ENCODE results near the gene SEMA7A.
A peak's percentile ranks its signal among the peaks of the same experiment; 100 is the strongest.

Gene SEMA7A

DNA sequence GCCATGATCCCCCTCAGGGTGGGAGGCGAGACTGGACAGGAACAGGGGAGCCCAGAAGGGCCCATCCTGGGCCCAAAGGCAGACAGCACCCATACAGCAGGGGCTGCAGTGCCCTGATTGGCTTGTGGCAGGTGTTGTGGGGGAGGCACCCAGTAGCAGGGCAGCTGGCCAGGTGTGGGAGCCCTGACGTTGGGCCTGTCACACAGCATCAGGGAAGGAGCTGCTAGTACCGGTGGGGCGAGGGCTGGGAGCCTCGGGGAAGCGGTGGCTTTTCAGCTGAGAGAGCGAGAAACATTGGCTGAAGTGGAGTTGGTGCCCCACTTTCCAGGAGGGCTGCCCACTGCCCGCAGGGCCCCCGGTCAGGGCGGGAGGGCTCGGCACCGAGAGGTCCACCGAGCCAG lies 46.6 kb downstream of the SEMA7A start:
- no peak for DNase-seq (ENCODE audit: low spot score)

DNA sequence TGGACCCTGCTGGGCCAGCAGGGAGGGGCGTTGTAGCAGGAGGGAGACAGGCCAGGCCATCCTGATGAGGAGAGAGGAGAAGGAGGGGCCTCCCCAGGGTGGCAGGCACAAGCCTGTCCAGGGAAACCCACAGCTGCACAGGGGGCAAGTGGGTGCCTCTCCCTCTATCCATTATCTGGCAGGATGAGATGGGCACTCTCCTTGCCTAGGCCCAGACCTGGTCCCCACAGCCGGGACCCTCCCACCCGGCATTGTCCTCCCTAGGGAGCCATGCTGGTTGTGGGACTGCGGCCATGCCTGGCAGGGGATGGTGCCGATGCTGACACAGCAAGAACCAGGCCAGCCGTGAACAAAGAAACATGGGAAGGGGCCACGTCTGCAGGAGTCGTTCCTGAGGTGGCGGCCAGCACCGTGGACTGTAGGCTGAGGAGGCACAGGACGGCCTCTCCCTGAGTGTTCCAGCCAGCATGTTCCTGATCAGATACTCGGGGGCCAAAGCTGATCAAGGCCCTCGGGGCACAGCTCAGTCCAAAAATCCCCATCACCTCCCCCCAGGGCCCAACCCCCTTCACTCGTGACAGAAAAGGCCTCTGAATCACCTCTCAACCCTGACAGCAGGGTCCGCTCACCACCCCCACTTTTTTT lies 47.1 kb downstream of the SEMA7A start:
- no peak for DNase-seq (ENCODE audit: low spot score)

DNA sequence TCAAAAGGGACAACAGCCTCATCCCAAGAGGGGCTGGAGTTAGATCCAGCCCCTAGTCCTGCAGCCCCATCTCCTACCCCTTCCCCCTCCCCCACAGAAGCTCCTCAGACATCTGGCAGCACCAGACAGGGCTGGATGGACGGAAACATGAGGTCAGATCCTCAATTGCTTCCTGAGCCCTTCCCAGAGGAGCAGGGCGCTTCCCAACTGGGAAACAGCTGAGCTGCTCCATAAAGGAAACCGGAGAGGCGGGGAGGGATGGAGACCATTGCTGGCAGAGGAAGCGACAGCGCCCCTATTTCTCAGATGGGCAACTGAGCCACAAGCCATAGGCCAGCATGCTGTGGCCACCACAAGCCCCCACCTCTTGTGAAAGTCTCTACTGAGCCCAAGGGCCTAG lies 48.0 kb downstream of the SEMA7A start:
- DNase-seq (ENCODE audit: low spot score) = no peak

DNA sequence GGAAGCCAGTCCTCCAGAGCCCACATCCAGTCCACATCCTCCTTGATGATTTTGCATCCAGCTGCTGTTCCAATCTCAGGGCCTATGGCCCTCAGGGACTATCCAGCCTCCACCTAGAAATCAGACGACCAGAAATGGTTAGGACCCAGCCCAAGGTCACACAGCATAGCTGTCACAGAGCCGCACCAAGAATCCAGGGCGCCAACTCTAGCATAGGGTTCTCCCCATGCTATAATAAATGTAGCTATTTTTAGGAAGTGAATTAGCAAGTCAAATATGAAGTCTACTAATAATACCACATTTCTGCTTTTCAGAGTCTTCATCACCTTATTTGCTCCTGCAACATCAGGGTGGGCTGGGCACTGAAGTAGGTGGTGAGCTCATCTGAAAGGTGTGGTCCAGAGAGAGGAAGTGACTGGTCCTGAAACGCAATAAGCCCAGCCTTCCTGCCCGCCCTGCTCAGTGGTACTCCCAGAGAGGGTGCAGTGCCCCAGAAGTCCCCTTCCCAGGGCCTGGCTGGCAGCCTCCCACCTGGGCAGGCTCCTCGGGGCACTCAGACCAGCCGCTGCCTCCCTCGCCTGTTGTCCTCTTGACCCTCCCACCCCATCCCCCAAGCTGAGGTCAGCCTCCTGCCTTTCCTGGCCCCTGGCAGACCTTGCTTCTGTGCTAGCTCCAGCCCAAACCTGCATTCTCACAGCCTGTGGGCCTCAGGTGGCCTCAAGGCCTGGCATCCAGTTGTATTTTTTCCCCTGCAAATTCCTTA lies 48.7 kb downstream of the SEMA7A start:
- peak; percentile 56 for DNase-seq (ENCODE audit: low spot score)

DNA sequence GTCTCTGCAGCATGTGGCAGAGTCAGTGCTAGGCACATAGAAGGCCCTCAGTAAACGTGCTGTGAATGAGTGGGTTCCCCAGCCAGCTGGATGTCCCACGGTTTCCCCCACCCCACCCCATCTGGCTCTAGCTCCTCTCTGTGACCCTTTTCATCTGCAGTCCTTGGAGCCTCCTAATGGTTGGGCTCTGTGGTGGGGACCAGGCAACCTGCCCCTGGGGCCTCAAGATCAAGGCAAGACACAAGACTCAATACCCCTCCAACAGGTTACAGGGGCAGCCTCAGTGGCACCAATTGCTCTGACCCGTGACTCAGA lies 49.2 kb downstream of the SEMA7A start:
- DNase-seq (ENCODE audit: low spot score) = no peak

DNA sequence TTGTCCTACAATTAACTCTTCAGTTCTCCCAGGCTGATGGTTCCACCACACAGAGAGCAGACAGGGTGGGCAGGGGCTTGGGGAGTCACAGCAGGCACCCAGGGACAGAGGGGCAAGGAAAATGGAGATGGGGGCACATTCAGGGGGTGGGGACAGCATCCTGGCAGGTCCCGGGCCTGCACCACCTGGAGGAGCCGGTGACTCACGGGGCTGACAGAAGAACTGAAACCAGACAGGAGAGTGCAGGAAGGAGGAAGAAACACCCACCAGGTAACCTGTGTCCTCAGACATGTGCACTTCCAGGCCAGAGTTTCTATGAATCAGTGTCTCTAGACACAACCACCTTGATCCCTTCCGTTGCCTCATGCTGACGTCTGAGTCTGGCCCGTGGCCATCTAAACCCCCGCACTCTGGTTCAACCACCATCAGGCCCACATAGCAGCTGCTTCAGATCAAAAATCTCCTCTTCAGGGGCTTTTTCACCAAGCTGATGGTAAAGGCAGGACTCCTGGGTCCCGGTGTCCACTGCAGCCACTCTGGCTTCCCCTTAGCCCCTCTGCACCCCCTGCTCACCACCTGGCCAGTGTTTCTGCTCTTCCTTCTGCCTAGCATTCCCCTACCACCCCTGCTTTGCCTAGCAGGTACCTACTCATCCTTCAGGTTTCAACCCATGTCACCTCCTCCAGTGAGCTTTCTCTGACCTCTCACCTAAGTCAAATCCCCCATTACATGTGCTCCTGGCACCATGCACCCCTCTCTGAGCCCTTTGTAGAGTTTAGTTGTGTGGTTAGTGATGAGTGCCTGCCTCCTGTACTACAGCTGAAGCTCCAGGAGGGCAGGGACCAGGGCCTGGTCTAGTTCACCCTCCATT lies 49.8 kb downstream of the SEMA7A start:
- DNase-seq (ENCODE audit: low spot score) = peak; percentile 58

DNA sequence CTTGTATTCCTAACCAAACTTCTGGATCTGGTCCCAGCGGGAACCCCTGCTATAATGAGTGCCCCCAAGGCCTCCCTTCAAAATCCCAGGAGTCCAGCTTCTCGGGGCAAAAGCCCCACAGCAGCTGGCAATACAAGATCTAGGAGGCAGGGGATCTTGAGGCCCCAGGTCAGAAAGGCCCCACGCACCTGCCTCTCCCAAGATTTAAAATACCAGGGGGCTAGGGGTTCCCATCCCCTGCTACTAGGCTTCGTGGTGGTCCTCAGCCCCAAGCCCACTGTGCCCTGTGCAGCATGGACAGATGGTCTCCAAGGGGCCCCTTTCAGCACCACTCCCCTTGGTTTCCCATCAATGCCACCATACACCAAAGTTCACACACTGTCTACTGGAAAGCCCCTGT lies 50.5 kb downstream of the SEMA7A start:
- no peak for DNase-seq (ENCODE audit: low spot score)

DNA sequence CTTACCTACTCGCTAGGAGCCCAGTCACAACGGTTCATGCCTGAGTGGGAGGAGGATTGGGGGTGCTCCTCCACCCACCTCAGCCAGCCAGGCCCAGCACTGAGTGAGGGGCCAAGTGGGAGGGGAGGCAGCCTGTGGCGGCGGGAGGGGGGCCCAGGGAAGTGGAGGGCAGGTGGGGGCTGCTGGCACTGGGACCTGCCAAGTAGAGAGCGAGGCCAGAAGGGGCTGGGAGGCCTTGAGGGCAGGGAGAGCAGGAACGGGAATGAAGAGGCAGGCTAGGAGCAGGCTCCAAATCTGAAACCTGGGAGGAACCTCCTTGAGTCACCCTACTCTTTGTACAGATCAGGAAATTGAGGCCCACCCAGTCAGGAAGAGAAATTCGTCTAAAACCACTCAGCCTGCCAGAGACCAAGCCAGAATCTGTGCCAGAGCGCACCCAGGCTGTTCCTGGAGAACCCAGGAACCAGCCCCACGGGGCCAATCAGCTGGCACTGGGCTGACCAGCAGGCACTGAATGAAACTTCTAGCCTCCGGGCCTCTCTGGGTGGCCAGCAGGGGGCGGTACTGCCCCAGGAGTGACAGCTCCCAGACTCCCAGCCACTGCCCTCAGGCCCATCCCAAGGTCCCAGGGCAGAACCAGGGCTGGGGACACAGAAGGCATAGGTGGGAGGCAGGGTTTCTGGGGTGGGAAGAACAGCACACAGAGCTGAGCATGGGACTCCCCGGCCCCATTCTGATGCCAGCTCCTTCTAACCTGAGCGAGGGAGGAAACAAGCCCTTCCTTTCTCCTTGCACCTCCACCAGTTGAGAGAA lies 51.5 kb downstream of the SEMA7A start:
- peak; percentile 76 for DNase-seq (ENCODE audit: low spot score)

DNA sequence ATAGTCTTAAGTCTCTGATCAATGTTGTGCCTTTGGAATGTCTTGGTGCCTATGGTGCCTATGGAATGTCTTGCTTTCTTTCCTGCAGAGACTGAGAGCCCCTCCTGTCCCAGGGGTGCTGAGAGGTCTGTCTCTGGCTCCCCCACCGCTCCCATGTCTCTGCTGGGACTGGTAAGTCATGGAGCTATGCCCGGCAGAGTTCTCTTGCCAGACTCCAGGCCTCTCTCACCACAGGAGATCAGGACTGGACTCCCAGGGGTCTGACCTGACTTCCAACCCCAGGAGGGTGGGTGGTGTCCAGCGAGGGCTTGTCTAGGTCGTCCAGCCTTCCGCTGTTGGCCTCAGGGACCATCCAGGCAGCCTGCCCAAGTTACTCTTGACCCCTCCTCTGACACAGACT lies 52.3 kb downstream of the SEMA7A start:
- no peak for DNase-seq (ENCODE audit: low spot score)

DNA sequence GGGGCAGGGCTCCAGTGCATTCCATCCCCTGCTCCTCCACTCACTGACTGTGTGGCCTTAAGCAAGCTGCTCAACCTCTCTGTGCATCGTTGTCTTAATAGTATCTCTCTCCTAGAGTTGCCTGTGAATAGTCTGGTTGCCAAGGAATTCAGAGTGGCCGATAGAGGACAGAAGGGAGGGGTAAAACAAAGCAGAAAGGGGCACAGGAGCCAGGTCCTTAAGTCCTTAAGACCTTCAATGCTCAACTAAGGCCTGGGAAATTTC lies 52.6 kb downstream of the SEMA7A start:
- DNase-seq (ENCODE audit: low spot score) = no peak

DNA sequence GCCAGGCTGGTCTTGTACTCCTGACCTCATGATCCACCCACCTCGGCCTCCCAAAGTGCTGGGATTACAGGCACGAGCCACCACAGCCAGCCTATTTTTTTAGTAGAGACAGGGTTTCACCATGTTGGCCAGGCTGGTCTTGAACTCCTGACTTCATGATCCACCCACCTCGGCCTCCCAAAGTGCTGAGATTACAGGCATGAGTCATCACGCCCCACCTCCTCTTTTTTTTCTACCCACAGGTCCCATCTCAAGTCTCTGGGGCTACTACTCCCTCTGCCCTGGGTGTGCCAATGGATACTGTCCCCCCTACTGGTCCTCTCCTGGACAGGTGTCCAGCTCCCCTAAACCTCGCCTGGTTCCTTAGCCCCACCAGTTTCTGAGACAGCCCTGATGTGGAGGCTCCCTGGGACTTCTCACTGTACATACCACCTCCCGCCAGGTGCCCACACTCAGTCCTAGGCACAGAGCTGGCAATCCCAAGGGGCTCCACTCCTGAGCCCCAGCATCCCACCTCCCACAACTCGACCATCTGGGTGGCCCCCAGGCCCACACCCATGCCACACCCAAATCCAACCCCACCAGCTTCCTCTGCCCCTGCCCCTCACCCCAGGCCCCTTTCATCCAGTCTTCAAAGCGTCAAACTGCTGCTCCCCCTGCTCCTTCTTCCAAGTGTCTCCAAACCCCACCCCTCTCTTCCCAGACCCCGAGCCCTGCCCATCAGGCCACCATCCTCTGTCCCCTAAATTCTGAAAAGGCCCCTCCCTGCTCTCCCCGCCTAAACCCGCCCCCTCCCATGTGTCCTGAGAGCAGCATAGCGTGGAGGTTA lies 53.2 kb downstream of the SEMA7A start:
- DNase-seq (ENCODE audit: low spot score) = no peak

DNA sequence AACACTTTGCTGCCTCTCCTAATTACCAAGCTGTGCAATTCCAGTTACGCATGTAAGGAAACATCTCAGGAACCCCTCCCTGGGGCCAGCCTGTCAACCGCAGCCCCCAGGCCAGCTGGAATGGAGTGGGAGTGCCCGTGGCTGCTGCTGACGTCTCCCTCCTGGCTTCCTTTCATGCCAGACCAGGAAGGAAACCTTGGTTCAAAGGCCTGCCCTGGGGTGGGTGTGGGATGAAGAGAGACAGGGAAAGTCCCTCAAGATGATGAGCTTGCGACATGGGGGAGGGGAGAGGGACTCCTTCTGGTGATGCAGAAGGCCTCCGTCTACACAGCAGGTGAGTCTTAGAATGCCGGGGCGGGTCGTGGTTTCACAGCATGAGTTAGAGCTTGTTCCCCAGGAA lies 54.9 kb downstream of the SEMA7A start:
- no peak for DNase-seq (ENCODE audit: low spot score)

DNA sequence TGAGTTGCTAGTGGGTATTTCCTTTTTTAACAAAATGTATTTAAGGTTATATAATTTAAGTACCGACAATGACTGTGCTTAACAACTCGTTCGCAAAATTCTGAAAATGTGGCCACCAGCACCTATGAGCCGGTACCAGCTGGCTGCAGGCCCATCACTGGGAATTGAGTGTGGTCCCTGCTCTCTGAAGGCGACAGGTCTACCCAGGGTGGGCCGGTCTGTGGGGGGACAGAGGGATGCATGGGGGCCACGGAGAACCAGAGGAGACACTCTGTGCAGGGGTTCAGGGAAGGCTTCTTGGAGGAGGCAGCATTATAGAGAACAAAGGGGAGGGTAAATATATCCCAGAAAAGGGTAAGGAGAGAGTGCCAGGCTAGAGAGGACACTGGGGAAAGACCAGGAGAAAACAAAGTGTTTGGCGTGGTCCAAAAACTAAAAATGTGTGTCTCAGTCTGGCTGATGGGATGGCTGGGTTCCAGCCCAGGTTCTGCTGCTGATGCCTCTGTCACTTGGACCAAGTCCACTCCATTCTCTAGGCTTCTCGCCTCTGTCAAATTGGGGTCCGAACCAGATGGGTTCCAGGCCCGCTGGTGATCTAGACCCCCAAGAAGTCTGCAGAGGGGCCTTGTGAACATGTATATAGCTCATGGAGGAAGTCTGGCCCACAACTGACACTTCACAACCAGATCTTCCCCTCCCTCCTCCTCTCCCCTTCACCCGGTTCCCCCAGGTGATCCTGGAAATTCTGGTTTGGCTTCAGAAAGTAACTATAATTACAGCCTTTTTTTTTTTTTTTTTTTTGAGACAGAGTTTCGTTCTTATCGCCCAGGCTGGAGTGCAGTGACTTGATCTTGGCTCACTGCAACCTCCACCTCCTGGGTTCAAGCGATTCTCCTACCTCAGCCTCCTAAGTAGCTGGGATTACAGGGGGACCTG lies 55.7 kb downstream of the SEMA7A start:
- no peak for DNase-seq (ENCODE audit: low spot score)

DNA sequence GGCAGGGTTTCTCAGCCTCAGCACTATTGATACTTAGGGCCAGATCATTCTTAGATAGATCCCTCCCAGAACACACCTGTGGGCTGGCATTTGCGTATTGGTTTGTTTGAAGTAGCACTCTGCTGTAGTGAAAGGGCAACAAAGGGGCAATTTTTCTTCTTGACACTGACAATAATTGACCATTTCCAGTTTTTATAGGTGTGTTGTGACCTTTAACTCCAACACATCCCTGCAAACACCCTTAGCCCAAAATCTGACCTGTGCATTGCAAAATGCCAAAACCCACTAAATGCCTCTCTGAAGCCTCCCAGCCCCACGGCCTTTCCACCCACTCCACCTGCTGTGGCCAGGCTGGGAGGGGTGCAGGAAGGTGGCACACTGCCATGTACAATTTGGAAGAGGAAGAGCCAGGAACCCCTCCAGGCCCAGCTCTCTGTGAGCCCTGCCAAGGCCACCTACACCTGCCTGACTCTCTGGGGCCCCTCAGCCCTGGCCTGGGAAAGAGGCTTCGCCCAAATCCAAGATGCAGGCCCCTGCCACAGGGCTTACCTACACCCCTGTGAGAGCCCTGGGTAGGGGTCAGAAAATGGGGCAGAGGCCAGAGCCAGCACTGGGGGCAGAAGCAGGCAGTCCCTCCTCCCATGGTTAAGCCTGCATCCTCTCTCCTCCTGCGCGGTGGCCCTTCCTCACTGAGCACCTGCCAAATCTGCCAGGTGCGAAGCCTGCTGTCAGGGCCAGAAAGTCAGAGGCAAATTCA lies 56.8 kb downstream of the SEMA7A start:
- DNase-seq (ENCODE audit: low spot score) = no peak

DNA sequence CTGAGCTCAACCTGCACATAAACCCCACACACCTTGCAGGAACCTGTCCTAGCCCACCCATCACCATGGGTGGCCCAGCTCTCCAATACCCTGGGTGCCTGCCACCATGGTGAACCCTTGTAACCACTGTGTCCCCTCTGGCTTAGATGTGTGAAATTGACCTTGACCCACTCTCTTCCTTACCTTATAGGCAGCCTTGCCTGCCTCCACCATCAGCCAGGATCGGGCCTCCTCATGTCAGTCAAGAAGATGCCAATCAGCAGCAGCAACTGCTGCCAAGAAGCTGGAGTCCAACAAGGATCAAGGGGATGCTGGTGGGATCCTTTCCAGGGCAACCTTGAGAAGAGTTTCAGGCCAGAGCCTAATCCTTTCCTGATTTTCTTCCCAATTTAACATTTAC lies 57.5 kb downstream of the SEMA7A start:
- DNase-seq (ENCODE audit: low spot score) = no peak

DNA sequence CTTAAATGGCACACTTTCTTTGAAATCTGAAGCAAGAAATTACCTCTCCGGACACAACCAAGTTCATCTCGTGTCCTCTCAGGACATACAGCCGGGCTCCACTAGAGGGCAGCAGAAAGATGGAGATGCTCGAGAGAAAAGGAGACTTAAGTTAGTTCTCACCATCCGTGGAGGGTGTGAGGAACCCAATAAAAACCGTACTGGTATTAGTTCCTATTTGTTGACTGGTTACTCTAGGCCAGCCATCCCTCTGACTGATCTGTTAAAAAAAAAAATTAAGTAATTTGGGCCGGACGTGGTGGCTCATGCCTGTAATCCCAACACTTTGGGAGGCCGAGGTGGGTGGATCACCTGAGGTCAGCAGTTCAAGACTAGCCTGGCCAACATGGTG lies 58.5 kb downstream of the SEMA7A start:
- peak; percentile 87 for DNase-seq (ENCODE audit: low spot score)

DNA sequence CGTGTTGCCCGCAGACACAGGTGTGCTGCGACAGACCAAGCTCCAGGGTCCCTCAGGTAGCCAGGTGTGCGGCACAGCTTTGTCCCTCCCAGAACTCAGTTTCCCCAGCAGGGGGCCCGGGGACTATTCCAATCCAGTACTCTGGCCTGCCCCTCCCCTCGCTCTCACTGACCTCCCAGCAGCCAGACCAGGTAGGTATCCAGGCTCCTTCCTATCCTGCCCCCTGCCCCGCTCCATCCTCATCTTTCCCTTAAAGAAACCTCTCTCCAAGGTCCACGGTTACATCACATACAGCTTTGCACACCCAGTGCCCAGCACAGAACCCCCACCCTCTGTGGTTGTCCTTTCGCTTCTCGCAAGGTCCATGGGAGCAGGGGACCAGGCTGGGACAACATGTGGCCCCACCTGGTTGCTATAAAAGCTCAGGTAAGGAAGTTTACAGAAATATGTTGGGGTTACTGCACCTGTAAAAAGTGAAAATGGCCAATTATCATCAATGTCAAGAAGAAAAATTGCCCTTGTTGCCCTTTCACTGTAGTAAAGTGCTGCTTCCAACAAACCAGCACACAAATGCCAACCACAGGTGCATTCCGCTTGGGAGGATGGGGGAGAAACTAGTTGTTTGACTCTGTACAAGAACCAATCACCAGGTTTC lies 59.0 kb downstream of the SEMA7A start:
- no peak for DNase-seq (ENCODE audit: low spot score)

DNA sequence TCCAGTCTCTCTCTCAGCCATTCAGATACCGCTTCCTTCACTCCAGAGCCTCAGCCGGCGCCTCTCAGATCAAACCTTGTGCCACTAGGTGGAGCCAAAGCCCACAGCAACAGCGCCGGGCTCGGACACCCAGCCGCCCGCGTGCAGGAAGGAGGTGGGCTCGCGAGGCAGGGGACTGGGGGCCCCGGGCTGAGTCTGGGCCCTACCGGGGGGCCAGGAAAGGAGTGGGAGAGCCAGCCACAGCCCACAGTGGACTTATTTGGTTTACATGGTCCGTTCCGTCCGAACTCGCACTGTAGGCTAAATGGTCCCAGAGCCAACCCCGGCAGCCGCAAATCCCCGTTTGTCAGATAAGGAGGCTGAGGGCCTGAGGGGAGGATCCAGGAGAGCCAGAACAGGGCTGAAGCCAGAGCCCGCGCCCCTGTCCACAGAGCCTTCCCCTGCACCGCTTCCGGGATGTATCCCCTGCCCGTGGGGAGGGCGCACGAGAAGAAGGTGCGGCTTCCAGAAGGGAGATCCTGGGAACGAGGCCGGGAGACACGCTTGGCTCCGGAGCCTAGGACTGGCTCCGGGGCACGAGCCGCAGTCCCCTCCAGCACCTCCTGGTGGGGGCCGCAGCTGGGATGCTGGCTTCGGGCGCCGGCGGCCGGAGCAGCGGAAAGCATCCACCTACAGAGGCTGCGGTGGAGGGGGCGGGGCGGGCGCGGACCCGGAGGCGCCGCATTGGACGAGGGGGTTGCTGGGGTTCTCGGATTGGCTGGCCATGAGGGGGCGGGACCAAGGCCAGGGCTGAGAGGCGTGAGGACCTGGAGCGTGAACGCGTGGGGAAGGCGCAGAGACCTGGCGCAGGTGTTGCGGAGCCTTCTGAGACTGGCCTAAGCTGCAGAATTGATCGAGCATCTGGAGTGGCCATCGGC lies 59.8 kb downstream of the SEMA7A start:
- DNase-seq (ENCODE audit: low spot score) = peak; percentile 95
